Thyroid gland (tissue), 4 donors: ENCODE measurements around the gene RAB40B. TPM values are rescaled to one million over a fixed set of nuclear protein-coding genes. Genes with fewer than 3 reads are reported as not detected.
A peak's percentile ranks its signal among the peaks of the same experiment; 100 is the strongest.

ENCODE experiments used
- DNase-seq, 2 donors: peaks; one replicate each; pipeline ENCODE4 v3.0.0-alpha.2; 2019
- H3K27ac ChIP-seq, 3 donors: fragments of 200-600 bp; sonication (generic); 1 replicate in 2 of 3; 2 replicates in 1 of 3; pipeline ENCODE4 v1.5.1; 2016 to 2019; ENCODE audit warnings: mild to moderate bottlenecking in 1 of 3, moderate library complexity in 1 of 3
- H3K27me3 ChIP-seq: fragments of 200-600 bp; sonication (generic); one replicate; pipeline ENCODE4 v1.5.1; 2019
- H3K36me3 ChIP-seq, 2 donors: fragments of 200-600 bp; sonication (generic); one replicate each; pipeline ENCODE4 v1.5.1; 2016 to 2019
- H3K4me1 ChIP-seq, 2 donors: fragments of 200-600 bp; sonication (generic); one replicate each; pipeline ENCODE4 v1.5.1; 2017 to 2019
- H3K4me3 ChIP-seq, 3 donors: fragments of 200-600 bp; sonication (generic); replicated peaks in 1 of 3; 1 replicate in 2 of 3; 2 replicates in 1 of 3; pipeline ENCODE4 v1.5.1; 2016; ENCODE audit warnings: mild to moderate bottlenecking in 1 of 3
- H3K9me3 ChIP-seq: fragments of 200-600 bp; sonication (generic); one replicate; pipeline ENCODE4 v1.5.1; 2017
- CTCF ChIP-seq, 6 experiments: fragments of 200-600 bp in 3 of 6; fragments of 450-650 bp in 3 of 6; sonication (generic) in 3 of 6; IDR thresholded peaks; one replicate each; pipeline ENCODE4 v1.5.1; 2016 to 2019; ENCODE audit warnings: antibody characterized with exemption in 6 of 6, mild to moderate bottlenecking in 2 of 6, inconsistent platforms in 1 of 6, moderate library complexity in 1 of 6
- POLR2A ChIP-seq, 2 donors: fragments of 450-650 bp; IDR thresholded peaks; one replicate each; pipeline ENCODE4 v1.6.1; 2017; ENCODE audit warnings: antibody characterized with exemption in 2 of 2, mild to moderate bottlenecking in 2 of 2, moderate library complexity in 1 of 2
- WGBS, 2 donors: methylation state at CpG; one replicate each; pipeline ENCODE4 v1.1.5; 2017; 5-methylcytosine and 5-hydroxymethylcytosine counted together
- intact Hi-C: fragments of 100-400 bp; cut with DNase I; formaldehyde crosslinking; loops from one replicate; pipeline ENCODE4 v1.15.1; 2023
- total RNA-seq, 4 donors: library from RNA; depleted of rRNA; stranded (reverse); fragments of >200 nt; gene quantifications; one replicate each; pipeline ENCODE4 v1.2.3, GENCODE V29; 2016

Gene RAB40B
- total RNA-seq, 4 donors from 2014 or later = 6.2 to 19.3 (median 11.3) TPM

DNA sequence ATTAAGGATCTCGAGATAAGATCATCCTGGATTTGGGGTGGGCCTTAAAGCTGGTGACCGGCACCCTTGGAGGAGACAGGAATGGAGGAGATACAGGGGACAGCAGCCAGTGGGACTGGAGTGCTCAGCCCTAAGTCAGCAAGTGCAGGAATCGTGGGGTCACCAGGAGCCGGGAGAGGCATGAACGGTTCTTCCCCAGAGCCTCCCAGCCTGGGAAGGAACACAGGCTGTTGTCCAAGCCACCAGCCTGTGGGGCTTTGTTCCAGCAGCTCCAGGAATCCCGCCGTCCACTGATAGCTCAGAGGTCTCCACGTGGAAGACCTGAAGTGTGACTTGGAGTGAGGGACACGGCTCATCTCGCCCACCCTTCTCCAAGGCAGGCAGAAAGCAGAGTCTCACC lies 47.8 kb downstream of the RAB40B start:
- no peak overlapping the region for H3K27ac ChIP-seq
- no peaks in the 10 kb centered on the region for H3K36me3 ChIP-seq
- peaks cover 13 to 14% of the 10 kb centered on the region in 2 donors for H3K4me1 ChIP-seq
- WGBS, 2 donors = 74 to 83% methylated on average over 10 of the region's 10 CpGs
- no peak overlapping the region for H3K4me3 ChIP-seq
- DNase-seq = no peak
- intact Hi-C loops = no loop called here
- no peak for TF ChIP-seq CTCF (IDR thresholded peaks at IDR 0.05)
- TF ChIP-seq POLR2A (IDR thresholded peaks at IDR 0.05) = no peak
- no peaks in the 10 kb centered on the region for H3K9me3 ChIP-seq
- no peaks in the 10 kb centered on the region for H3K27me3 ChIP-seq

- peaks cover 13 to 14% of the 10 kb centered on the region in 2 donors for H3K4me1 ChIP-seq
- H3K36me3 ChIP-seq = no peaks in the 10 kb centered on the region
- H3K4me3 ChIP-seq = no peak overlapping the region
- 89 to 90% methylated on average over 14 to 17 of the region's 22 CpGs for WGBS, 2 donors
- no peaks in the 10 kb centered on the region for H3K9me3 ChIP-seq
- DNase-seq = no peak
- intact Hi-C loops = loop anchor here (5.0 kb wide), 1 partner anchor 68 kb away; the partner anchor contains the start of gene FN3KRP
- TF ChIP-seq POLR2A (IDR thresholded peaks at IDR 0.05) = no peak
- no peak for TF ChIP-seq CTCF (IDR thresholded peaks at IDR 0.05)
- H3K27ac ChIP-seq = no peak overlapping the region
- H3K27me3 ChIP-seq = no peaks in the 10 kb centered on the region
Measured at GRCh38 chr17:82649501-82650261, 48.8 kb downstream of the RAB40B start.

- intact Hi-C loops = loop anchor here (5.0 kb wide), 1 partner anchor 68 kb away; the partner anchor contains the start of gene FN3KRP
- no peak for TF ChIP-seq POLR2A (IDR thresholded peaks at IDR 0.05)
- no peak for TF ChIP-seq CTCF (IDR thresholded peaks at IDR 0.05)
- DNase-seq = peak; percentile 27 to 52
- Histone ChIP-seq H3K27ac (peak overlapping the region in 2 of 3 donors; percentile 49 to 74), H3K4me3 (peak overlapping the region in 1 of 3 donors; percentile 19), H3K9me3 (no peaks in the 10 kb centered on the region), H3K27me3 (no peaks in the 10 kb centered on the region), H3K36me3 (peaks cover 0 to 4% of the 10 kb centered on the region in 2 donors), H3K4me1 (peaks cover 13 to 14% of the 10 kb centered on the region in 2 donors)
- 4 to 19% methylated on average over 17 to 19 of the region's 37 CpGs for WGBS, 2 donors
Measured at GRCh38 chr17:82648742-82649331, 49.7 kb downstream of the RAB40B start.

DNA sequence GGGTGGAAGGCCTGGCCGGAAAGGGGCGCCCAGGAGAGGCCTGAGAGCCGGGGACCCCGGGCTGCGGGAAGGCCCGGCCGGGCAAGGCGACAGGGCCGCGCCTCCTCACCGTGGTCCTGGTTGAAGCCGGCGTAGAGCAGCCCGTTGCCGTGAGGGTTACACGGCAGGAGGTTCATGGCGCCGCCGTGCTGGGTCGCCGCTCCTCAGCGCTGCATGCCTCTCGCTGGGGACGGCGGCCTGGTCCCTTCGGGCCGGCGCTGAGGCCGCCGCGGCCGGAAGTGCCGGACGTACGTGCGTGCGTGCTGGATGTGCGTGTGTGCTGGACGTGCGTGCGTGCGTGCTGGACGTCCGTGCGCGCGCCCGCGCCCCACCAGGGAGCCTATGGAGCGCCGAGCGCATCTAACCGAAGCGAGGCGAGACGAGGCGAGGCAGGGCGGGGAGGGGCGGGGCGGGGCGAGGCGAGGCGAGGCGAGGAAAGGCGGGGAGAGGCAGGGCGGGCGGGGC lies 50.3 kb downstream of the RAB40B start, which contains the start of gene WDR45B:
Gene WDR45B (minus strand): TSS at position 280 of the 504 bp plus-strand sequence. CDS start 104 bp downstream, at position 176.
- H3K27me3 ChIP-seq = no peaks in the 10 kb centered on the region
- peak within 1 kb of the TSS; percentile 78 to 99 (median 97) for H3K27ac ChIP-seq
- peaks cover 13 to 14% of the 10 kb centered on the region in 2 donors for H3K4me1 ChIP-seq
- TF ChIP-seq POLR2A (IDR thresholded peaks at IDR 0.05) (peak; percentile 77 to 91), CTCF (IDR thresholded peaks at IDR 0.05) (no peak)
- peak; percentile 96 for DNase-seq
- H3K4me3 ChIP-seq = peak within 1 kb of the TSS; percentile 46 to 100 (median 98)
- intact Hi-C loops = loop anchor here (5.0 kb wide), 1 partner anchor 69 kb away; the partner anchor contains the start of gene FN3KRP
- no peaks in the 10 kb centered on the region for H3K9me3 ChIP-seq
- 17% methylated on average over 2 of the region's 67 CpGs; no CpG with 5 or more reads in 1 of the 2 donors for WGBS, 2 donors
- peaks cover 4 to 9% of the 10 kb centered on the region in 2 donors for H3K36me3 ChIP-seq
